ENCODE data around the gene SUFU.

Gene SUFU

DNA sequence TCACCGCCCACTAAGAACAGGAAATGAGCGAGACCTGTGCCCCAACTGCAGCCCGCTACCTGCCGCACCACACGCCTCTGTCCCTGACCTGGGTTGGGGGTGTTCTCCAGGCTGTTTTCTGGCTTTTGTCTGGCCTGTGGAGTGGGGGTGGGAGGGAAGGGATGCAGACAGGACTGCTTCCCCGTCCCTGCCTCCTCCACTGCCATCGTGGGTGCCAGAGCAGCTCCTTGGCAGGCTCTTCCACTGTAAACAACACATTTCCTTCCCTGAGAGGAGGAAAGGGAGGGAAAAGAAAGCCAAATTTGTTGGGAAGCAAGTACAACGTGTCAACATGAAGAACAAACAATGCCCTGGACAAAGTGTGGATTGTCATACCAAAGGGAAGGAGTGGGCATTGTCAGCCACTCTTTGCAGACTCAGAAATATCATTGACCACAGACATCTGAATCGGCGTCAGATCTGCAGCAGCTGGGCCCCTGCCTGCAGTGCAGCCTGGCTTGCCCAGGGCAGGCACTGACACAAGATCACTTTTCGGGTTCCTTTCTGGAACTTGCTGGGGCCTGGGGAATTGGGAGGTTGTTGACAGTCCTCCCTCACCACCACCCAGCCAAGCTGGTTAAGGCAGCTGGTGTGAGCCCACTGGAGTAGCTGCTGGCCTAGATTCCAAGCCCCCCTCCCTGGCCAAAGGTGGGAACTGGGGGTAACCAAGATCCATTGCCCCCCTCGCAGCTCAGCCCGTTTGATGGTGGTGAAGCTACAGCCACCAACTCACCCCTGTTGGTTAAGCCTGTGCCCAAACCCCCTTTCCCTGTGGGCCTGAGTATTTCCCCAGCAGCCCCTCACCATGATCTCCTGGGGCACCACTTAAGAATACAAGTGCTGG lies 117.9 kb downstream of the SUFU start:
- DNase-seq, result no peak

DNA sequence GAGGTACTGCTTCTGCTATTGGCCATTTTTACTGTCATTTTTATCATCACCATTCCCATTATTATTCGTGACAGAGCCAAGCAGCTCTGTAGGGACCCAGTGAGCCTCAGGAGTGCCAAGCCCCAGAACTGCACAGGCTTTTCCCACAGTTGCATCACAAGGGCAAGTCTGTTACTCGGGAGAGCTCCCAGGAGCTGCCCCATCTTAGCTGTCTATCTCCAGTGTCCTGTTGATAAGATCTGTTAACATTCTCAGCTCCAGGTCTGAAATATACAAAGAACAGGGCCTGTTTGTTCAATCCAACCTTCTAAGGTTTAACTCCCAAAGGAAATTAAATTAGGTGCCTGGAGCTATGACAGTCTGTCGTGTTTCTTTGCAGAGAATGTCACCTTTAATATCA lies 120.3 kb downstream of the SUFU start:
- no peak for DNase-seq

DNA sequence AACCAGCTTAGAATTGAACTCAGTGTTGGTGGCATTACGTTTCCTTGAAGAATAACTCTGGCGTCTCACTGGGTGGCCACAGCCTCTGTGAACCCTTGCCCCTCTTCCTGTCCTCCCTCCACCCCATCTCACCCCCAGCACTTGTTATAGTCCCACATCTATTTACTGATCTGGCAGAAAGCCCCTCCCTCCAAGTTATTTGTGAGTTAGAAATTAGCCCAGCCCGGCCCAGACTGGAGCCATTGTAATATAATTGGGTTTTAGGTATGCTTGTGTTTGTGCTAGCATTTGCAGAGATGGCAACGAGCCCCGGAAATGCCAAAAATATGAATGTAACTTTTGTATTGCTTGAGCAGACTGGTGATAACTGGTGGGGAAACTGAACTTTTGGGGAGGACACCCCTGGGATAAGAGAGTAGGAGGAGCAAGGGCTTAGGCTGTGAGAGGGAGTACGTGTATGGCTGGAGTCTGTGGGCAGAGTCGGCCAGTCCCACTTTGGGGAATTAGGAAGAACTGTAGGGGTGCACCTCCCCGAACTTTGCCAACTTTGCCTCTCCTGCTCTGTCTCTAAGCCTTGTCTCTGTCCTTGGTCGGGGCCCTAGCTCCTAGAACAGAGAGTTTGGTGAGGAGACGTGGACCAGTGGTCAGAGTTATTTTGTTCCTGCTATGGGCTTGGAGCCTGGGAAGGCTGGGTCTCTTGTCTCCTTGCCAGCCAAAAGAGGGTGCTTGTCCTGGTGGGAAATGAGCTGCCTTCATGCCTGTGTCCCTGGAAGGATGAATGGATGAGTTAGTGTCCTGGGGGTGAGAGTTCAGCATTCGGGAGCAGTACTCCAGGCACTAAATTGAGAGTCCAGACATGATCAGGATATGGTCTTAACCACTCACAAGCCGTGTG lies 121.2 kb downstream of the SUFU start:
- DNase-seq, result no peak

DNA sequence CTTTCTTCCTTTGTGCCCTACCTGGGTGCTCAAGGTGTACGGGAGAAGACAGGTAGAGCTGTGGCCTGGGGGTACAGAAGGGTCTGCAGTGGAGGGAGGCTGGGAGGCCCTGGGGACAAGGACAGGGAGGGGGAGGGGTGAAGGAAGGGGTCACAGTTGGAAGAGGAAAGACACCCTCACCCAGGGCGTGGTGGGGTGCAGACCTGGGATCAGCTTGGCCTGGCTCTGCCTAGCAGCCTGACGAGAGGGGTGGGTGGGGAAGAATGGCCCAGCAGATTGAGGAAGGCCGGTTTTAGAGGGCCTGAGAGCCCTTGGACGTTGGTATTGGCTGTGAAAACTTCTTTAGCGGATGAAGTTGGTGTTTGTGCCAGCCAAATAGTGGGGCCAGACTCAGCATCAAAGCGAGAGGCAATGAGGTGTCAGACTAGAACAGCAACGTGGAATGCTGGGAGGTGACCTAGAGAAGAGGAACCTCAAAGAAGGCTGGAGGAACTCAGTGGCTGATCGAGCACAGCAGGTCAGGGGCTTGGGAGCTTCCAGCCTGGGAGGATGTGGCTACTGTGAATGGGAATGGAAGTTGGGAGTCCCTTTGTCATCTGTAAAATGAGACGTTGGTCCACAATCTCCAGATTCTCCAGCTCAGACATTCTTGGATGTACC lies 122.4 kb downstream of the SUFU start:
- no peak for DNase-seq

DNA sequence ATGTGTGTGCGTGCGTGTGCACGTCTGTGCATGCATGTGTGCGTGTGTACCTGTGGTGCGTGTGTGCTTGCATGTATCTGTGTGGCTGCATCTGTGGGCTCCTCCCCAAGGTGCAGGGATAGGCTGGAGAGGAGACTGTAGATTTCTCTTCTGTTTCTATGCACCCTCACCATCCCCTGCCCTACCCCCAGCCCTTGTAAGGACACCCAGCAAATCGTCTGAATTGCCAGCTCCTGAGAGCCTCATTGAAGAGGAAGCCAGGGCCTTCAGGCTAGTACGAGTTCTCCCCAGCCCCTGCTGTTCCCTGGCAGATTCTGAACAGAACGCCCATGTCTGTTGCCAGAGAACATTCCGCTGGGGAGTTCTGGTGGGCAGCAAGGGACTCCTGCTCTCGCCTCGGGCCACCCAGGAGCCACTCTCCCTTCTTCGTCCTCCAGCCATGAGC lies 123.5 kb downstream of the SUFU start:
- no peak for DNase-seq

DNA sequence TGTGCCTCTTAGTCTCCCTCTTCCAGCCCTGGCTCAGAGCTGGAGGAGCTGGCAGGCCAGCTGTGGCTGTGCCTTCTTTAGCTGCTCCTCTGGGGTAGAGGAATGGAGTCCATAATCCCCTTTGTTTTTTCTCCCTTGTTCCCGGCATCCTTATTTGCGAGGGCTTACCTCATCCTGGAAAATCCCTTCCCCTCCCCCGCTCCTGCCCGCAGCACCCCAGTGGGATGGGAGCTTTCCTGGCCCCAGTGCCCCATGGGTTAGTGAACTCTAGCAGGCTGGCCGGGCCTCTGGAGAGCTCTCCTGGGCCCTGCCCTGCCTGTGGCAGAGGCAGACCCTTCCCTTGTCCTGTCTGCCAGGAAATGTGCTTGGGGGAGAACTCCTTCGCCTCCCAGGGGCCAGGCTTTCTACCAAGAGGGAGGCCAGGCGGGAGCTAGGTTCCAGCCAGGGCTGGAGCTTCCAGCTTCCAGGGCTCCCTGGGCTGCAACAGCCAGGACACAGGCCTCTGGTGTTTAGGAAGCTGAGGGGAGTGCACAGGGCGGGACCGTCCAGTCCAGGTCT lies 124.0 kb downstream of the SUFU start:
- no peak for DNase-seq

DNA sequence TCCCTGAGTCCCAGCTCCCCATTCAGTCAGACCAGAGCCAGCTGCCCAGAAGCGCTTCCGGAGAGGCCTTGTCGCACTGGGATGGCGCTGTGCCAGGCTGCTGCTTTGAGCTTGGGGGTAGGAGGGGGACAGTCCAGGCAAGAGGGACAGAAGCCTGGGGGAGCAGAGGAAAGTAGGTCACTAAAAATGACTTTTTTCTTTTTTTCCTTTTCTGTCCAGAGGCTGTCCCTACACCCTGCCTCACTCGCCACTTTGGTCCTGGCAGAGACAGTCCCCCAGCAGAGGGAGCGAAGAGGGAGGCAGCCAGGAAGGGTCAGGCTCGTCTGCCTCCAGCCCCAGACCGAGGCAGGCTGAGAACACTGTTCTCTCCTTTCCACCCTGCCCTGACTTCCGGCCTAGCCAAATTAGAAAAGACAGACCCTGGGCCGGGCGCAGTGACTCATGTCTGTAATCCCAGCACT lies 124.7 kb downstream of the SUFU start:
- DNase-seq, result no peak

DNA sequence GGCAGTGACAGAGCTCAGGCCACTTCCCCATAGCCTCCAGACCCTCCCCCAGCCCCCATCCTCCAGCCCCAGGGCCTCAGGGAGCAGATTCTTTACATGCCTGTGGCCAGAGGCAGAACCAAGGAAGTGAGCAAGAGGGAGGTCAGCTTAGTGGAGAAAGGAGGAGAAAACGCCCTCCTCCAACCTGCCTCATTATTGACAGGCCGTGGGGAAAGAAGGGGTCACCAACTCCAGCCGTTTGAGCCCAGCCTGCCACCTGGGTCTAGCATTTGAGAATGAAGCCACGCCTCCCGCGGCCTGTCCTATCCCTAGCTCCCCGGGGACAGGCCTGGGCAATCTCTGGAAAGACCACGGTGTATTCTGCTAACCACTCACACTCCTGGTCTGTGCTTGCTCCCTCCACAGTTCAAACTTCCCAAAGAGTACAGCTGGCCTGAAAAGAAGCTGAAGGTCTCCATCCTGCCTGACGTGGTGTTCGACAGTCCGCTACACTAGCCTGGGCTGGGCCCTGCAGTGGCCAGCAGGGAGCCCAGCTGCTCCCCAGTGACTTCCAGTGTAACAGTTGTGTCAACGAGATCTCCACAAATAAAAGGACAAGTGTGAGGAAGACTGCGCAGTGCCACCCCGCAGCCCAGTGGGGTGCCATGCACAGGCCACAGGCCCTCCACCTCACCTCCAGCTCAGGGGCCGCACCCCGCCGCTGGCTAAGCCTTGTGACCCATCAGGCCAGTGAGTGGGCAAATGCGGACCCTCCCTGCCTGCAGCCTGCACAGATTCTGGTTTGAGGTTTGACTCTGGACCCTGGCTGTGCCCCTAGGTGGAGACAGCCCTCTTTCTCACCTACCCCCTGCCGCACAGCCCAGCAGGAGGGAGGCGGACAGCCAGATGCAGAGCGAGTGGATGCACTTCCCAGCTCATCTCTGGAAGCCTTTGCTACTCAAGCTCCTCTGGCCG lies 126.2 kb downstream of the SUFU start:
- DNase-seq, result no peak

DNA sequence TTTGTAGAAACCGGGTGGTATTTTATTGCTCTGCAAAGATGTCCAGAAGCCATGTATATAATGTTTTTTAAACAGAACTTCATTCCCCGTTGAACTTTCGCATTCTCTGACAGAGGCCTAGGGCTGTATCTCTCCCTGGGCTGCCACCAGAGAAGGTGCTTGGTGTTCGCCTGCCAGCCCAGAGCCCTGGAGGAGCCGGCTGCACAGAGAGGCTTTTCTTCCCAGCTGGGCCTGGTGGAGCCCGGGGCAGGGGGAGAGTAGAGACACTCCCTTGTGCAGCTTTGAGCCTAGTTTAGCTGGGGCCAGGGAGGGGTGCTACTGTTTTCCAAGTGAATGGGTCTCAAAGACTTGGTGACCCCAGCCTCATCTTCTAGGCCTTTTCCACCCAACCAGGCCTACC lies 126.9 kb downstream of the SUFU start:
- DNase-seq, result no peak

DNA sequence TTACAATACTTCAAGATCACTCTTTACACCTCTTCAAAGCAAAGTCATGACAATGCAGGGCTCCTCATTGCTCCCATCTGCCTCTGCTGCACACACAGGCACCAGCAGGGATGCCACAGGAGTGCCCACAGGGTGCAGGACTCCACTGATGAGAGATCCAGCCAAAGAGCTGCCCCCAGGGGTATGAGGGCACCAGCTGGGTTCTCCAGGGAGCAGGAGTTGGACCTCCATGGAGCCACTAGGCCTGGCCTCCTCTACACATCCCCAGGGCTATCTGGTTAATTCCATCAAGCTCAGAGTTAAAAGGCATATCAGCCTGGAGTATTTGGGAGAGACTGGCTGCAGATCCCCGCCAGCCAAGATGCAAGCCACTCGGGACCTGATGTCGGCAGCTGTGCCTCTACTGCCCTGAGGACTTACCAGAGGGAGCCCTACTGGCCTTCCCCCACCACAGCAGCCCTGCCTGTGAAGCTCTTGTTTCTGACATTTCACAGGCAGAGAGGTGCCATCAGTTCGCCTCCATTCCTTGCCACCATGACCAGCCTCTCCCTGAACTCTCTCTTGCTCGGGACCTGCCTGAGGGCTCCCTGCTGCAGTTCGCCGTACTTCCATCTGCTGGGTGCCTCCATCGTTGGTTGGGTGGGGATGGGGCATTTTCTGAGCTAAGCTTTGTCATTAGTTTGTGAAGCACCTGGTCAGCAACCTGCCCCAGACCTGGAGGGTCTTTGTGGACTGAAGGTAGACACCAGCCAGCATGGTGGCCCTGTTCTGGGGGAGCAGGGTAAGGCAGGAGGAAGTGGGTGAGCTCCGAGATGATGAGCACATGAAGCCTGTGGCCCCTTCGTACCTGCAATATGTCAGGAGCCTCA lies 128.0 kb downstream of the SUFU start:
- DNase-seq, result no peak

DNA sequence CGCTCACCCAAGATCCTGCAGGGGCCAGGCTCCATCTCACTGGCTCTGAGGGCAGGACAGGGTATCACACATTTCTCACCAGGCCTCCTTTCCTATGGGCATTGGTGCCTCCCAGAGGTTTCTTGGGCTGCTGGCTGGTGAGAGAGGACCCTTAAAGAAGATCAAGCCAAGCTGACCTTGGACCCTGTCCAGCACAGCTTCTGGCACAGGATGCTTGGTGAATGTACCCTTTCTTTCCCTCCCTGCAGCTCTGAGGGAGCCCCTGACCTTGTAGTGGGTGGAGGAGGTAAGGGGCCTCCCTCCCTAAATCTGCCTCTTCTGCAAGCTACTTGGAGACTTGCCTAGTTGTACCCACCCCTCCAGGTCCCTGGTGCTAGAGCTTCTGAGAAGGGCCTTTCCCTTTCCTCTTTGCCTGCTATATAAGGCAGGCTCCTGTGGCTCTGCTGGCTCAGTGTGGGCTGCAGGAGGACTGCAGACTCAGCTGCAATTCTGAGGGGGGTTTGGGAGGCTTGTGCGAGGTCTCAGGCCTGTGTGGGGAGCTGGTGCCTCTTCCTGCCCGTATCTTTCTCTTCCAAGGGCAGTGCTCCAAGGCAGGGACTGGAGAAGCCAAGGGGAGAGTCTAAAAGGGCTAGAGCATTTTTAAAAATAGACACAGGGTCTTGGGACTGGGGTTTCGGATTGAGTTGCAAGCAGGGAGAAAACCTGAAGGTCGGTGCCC lies 128.8 kb downstream of the SUFU start:
- DNase-seq, result no peak

DNA sequence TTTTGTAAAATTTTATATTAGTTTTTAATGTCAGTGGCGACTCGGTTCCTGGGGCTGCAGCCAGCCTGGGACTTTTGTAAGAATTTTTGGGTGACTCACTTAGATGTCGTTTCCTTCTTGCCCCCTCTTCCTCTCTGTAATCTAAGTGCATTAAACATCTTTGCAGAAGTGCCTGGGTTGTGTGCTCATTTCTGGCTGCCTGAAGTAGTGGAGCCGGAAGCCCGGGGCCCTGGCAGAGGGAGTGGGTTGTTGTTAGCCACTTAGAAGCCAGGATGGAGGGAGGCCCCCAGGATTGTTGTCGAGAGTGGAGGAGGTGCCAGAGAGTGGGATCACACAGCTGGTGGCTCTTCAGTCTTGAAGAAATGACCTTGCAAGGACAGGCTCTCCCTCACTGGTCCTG lies 129.5 kb downstream of the SUFU start:
- no peak for DNase-seq

DNA sequence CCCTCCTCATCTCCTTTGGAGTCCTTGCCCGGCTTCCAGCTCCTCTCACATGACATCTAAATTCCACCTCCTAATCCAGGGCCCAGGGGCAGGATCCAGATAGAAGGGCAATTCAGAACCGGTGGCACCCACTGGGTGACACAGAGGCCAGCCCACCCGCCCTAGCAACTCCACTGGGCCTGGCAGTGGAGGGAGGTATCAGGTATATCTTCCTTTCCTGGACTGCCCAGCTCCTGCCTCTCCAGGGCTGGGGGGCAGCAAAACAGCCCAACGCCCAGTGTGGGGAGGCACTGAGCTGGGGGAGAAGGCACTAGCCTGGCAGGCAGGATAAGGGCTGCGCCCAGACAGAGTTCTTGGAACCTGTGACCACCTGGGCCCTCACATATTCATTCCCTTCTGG lies 130.1 kb downstream of the SUFU start:
- DNase-seq, result no peak

DNA sequence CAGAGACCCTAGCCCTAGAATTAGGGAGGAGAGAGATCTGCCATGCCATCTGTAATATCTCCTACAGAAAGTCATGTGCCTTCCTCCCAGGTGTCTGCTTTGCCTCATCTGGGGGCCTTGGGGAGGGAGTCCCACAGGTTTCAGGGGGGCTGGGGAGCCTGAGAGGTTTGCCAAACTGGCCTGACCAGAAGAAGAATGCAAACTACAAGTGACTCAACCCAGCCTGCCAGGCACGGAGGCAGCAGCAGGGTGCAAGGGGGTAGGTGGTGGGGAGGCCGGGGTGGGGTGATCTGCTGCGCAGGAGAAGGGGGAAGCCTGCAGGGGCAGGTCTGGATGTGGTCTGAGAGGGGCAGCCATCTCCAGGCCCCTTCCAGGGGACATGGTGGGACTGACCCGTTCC lies 130.9 kb downstream of the SUFU start:
- no peak for DNase-seq

DNA sequence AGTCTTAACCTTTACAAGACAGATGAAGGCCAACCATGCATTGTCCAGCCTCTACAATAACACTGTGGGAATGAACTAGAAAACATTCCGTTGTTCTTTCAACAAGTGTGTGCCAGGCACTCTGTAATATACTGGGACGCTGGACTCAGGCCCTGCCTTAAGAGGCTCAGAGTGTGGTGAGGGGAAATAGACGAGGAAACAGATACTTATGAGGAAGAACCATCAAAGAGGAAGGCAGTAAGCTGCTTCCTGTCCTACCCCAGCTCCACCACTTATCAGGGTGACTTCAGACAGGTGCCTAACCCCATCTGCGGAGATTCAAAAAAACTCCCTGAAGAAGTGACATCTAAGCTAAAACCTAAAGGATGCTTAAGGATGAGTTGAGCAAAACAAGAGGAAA lies 131.6 kb downstream of the SUFU start:
- no peak for DNase-seq

DNA sequence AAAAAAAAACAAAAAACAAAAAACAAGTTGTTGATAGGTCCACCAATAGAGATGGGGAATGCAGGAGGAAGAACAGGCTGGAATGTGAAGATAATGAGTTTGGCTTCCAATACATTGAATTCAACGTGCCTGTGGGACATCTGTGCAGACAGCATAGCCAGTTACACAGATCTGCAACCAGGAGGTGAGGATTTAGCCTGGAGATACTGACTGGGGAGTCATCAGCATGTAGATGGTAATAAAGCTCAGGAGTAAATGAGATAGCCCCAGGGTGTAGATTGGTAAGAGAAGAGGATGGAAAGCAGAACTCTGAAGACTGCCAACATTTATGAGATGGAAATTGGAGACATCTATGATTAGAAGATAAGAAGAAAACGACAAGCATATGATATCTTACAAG lies 135.8 kb downstream of the SUFU start:
- DNase-seq, result no peak

DNA sequence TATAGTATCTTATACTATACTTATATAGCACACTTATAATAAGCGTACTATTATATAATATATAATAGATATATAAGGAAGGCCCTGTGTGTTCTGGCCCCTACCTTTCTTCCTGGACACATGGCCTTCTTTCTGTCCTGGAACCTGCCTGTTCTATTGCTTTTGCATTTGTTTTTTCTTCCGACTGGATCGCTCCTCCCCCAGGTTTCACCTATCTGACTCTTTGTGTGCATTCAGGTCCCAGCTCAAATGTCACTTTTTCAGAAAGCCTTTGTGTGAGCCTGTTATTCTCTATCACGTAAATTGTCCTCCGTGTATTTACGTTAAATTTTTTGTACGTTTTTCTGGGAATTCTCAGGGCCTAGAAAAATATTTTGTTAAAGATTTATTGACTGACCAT lies 137.6 kb downstream of the SUFU start:
- no peak for DNase-seq

DNA sequence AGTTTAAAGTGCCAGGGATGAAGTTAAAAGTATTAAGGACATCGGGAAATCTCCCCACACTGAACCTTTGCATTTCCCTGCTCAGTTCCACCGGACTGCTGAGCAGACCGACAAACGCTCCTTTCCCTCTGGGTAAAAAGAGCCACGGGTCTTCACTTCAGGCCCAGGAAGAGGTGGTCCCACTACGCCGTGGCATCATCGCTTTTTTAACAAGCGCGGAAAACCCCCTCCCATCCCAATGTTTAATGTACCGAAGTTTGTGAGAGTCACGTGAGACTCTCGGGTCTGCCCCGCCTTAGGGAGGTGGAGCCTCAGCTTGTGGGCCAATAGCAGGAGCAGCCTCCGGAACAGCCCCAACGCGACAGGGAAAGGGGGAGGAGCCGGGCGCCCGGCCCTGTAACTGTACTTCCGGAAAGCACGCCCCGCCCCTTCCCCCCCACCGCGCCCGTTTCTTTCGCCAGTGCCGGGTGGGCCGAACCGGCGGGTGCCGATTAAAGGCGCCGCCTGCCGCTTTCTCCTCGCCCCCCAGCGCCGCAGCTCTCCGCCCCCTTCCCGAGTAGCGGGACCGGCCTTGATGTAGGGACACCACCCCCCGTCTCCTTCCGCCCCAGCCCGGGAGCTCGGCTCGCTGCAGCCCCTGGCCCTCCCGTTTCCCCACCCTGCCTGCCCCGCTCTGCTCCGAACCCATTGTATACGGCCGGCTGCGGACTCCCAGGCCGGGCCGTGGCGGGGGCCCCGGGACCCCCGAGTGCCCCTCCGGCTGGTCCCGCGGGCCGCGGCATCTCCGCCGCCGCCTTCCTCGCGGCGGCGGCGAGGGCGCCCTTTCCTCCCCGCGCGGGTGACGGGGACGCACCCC lies 138.3 kb downstream of the SUFU start:
- DNase-seq, result peak; percentile 81

DNA sequence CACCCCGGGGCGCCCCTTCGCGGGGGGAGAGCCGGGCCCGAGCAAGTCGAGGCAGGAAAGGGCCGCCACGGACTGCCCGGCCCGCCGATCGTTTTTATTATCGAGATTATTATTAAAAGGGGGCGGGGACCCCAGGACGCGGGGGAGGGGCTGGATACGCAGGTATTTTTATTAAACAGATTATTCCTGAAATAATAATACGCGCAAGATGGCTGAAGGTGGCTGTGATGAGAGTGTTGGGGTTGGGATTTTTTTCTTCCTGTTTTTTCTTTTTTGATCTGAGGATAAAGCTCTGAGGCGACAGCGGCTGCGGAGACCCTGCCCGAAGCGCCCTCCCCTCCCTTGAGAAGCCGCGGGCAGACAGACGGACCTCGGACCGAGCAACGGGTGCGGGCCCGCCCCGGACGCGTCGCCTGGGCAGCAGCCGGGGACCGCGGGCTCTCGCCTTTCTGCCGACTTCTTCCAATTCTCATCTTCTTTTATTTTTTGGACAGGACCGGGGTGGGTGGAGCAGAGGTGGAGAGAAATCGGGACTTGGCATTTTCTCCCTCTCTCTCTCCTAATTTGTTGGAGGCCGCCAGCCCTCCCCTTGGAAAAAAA lies 139.1 kb downstream of the SUFU start:
- peak; percentile 26 for DNase-seq

Measured in NCI-H2171 (cell line).